GM23338 (cell line): ENCODE measurements around the gene AURKAIP1. TPM values are rescaled to one million over a fixed set of nuclear protein-coding genes. Genes with fewer than 3 reads are reported as not detected.

ENCODE experiments used
- ATAC-seq: fragments of 200-7000 bp; cut with Tn5 transposase; 3 replicates; pipeline ENCODE4 v1.9.1; 2020
- DNase-seq: peaks from one replicate; pipeline ENCODE4 v3.0.0-alpha.2; 2015; ENCODE audit warnings: low spot score
- H2AFZ ChIP-seq: fragments of 200-600 bp; sonication (generic); 2 replicates; pipeline ENCODE4 v1.8.0; 2016; ENCODE audit warnings: antibody characterized with exemption, mild to moderate bottlenecking, moderate library complexity
- H3F3A ChIP-seq: fragments of 200-600 bp; sonication (generic); replicated peaks from 2 replicates; pipeline ENCODE4 v1.8.0; 2017; ENCODE audit warnings: antibody characterized with exemption, mixed run types, low read depth
- H3K27ac ChIP-seq: fragments of 200-600 bp; sonication (generic); 2 replicates; pipeline ENCODE4 v1.6.1; 2016; ENCODE audit warnings: low read depth
- H3K27me3 ChIP-seq: fragments of 200-600 bp; sonication (generic); 2 replicates; pipeline ENCODE4 v1.8.0; 2016; ENCODE audit warnings: mild to moderate bottlenecking, mixed run types, moderate library complexity; ENCODE audit not compliant: insufficient read depth
- H3K36me3 ChIP-seq: fragments of 200-600 bp; sonication (generic); 2 replicates; pipeline ENCODE4 v1.8.0; 2016; ENCODE audit warnings: mild to moderate bottlenecking; ENCODE audit not compliant: insufficient read depth
- H3K4me1 ChIP-seq: fragments of 200-600 bp; sonication (generic); 2 replicates; pipeline ENCODE4 v1.8.0; 2016; ENCODE audit warnings: mild to moderate bottlenecking, moderate library complexity; ENCODE audit not compliant: insufficient read depth
- H3K4me2 ChIP-seq: fragments of 200-600 bp; sonication (generic); 2 replicates; pipeline ENCODE4 v1.7.1; 2017; ENCODE audit warnings: mixed run types
- H3K4me3 ChIP-seq: fragments of 200-600 bp; sonication (generic); 2 replicates; pipeline ENCODE4 v1.6.1; 2016; ENCODE audit warnings: mixed run types
- H3K79me2 ChIP-seq: fragments of 200-600 bp; sonication (generic); replicated peaks from 2 replicates; pipeline ENCODE4 v1.8.0; 2017; ENCODE audit warnings: mild to moderate bottlenecking; ENCODE audit not compliant: insufficient read depth
- H3K9me2 ChIP-seq: fragments of 200-600 bp; sonication (generic); 2 replicates; pipeline ENCODE4 v1.8.0; 2017; ENCODE audit not compliant: insufficient read depth
- H4K20me1 ChIP-seq: fragments of 200-600 bp; sonication (generic); replicated peaks from 2 replicates; pipeline ENCODE4 v1.8.0; 2017; ENCODE audit warnings: mild to moderate bottlenecking; ENCODE audit not compliant: insufficient read depth
- H3K27ac Mint-ChIP-seq: 2 replicates; pipeline ENCODE4 v1.8.0; 2020; ENCODE audit warnings: inconsistent platforms, mild to moderate bottlenecking, moderate library complexity, mixed read lengths
- H3K27me3 Mint-ChIP-seq: 3 replicates; pipeline ENCODE4 v1.8.0; 2022; ENCODE audit warnings: low read depth, mild to moderate bottlenecking, moderate library complexity, mixed read lengths, inconsistent platforms; ENCODE audit not compliant: insufficient read depth, poor library complexity
- H3K36me3 Mint-ChIP-seq: 3 replicates; pipeline ENCODE4 v1.8.0; 2021; ENCODE audit warnings: low read depth, mild to moderate bottlenecking, inconsistent platforms, moderate library complexity, mixed read lengths
- H3K4me1 Mint-ChIP-seq: 3 replicates; pipeline ENCODE4 v1.8.0; 2020; ENCODE audit warnings: mild to moderate bottlenecking, inconsistent platforms, mixed read lengths
- H3K4me3 Mint-ChIP-seq: 3 replicates; pipeline ENCODE4 v1.8.0; 2021; ENCODE audit warnings: moderate library complexity, mild to moderate bottlenecking, inconsistent platforms, mixed read lengths
- H3K9me3 Mint-ChIP-seq: 3 replicates; pipeline ENCODE4 v1.8.0; 2020; ENCODE audit warnings: moderate library complexity, mild to moderate bottlenecking, inconsistent platforms, mixed read lengths
- CREB1 ChIP-seq: fragments of 250-450 bp; sonication (Bioruptor Pico); IDR thresholded peaks from 2 replicates; pipeline ENCODE4 v1.5.0; 2020; ENCODE audit warnings: low read depth, mild to moderate bottlenecking, moderate library complexity
- EZH2 ChIP-seq: fragments of 200-600 bp; sonication (generic); IDR thresholded peaks from one replicate; pipeline ENCODE4 v1.8.0; 2017; ENCODE audit warnings: antibody characterized with exemption, mild to moderate bottlenecking, low read depth; ENCODE audit not compliant: unreplicated experiment
- NANOG ChIP-seq: IDR thresholded peaks from 2 replicates; pipeline ENCODE4 v1.6.1; 2016; ENCODE audit warnings: antibody characterized with exemption, borderline replicate concordance
- STAT1 ChIP-seq: IDR thresholded peaks from one replicate; pipeline ENCODE4 v1.6.1; 2016; ENCODE audit warnings: antibody characterized with exemption; ENCODE audit not compliant: unreplicated experiment
- ZNF114 ChIP-seq: fragments of 250-450 bp; sonication (Bioruptor Pico); IDR thresholded peaks from 2 replicates; pipeline ENCODE4 v1.5.0; 2020; ENCODE audit warnings: mild to moderate bottlenecking, moderate library complexity
- ZNF331 ChIP-seq: fragments of 250-450 bp; sonication (Bioruptor Pico); IDR thresholded peaks from 2 replicates; pipeline ENCODE4 v1.5.0; 2020; ENCODE audit warnings: low read depth, mild to moderate bottlenecking, moderate library complexity
- ZNF462 ChIP-seq: fragments of 250-450 bp; sonication (Bioruptor Pico); IDR thresholded peaks from 2 replicates; pipeline ENCODE4 v1.5.0; 2020; ENCODE audit warnings: mild to moderate bottlenecking, moderate library complexity
- polyA plus RNA-seq: library from polyadenylated mRNA; unstranded; fragments of >200 nt; fragmentation: Nextera tagmentation; extraction: Ambion mirVana; gene quantifications from 2 replicates; pipeline ENCODE4 v1.2.1, GENCODE V29; 2016
- total RNA-seq: library from RNA; depleted of rRNA; stranded (reverse); fragments of >200 nt; shearing (Covaris generic); gene quantifications from 2 replicates; pipeline ENCODE4 v1.2.3, GENCODE V29; 2014

The AURKAIP1 gene
- total and polyA plus RNA-seq, 2 experiments from 2014 or later: 167 to 355 TPM

GRCh38 chr1:1391225-1391624 is 16.2 kb upstream of the AURKAIP1 start (continued):
- TF ChIP-seq ZNF462 (CRISPR knock-in tag) (no peak), NANOG (no peak), ZNF114 (CRISPR knock-in tag) (no peak), STAT1 (no peak), ZNF331 (no peak), CREB1 (CRISPR knock-in tag) (no peak)

DNA sequence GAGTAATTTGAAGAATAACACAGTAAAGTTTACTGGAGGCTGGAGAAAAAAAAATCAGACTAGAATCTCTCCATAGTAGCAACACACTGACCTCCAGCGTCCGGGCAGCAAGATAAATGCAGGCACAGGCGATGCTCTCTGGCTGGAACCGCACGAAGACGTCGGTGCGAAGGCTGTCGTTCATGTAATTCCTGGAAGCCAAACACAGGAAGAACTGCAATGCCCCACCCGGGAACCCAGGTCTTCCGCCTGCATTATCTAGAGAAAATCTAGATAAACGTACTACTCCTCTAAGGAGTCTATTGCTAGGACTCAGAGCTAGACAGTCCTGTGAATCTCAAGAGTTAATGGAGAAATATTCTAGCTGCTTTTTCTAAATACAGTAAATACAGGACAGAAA is 15.7 kb upstream of the AURKAIP1 start:
- no peak overlapping the region for H3K4me3 ChIP-seq
- H3K79me2 ChIP-seq: peaks cover 33% of the 10 kb centered on the region
- H4K20me1 ChIP-seq: peaks cover 24% of the 10 kb centered on the region
- H3K4me1 ChIP-seq: no peaks in the 10 kb centered on the region
- no peak for DNase-seq
- TF ChIP-seq NANOG (no peak), EZH2 (no peak)
- Mint-ChIP-seq H3K4me3 (no peak overlapping the region), H3K27ac (no peak overlapping the region), H3K36me3 (peaks cover 99% of the 10 kb centered on the region), H3K27me3 (peaks cover 4% of the 10 kb centered on the region), H3K9me3 (no peaks in the 10 kb centered on the region), H3K4me1 (no peaks in the 10 kb centered on the region)
- no peak for ATAC-seq
- no peaks in the 10 kb centered on the region for H3K9me2 ChIP-seq
- peaks cover 88% of the 10 kb centered on the region for H3K36me3 ChIP-seq
- no peaks in the 10 kb centered on the region for H3K27me3 ChIP-seq
- H3K27ac ChIP-seq: no peak overlapping the region
- peaks cover 47% of the 10 kb centered on the region for H3F3A ChIP-seq
- H2AFZ ChIP-seq: no peak overlapping the region
- H3K4me2 ChIP-seq: no peak overlapping the region
